ENCODE data around the gene ADM5. TPM values are rescaled to one million over a fixed set of nuclear protein-coding genes. Genes with fewer than 3 reads are reported as not detected.

ADM5 gene
- total RNA-seq, 1 donor from 2014 or later, result 3.2 TPM

GRCh38 chr19:49658566-49659442 lies 30.6 kb upstream of the ADM5 start:
- Mint-ChIP-seq H3K9me3 (ENCODE audit: unreplicated experiment) (peaks cover 6% of the 10 kb centered on the region), H3K4me1 (ENCODE audit: low read depth, unreplicated experiment) (peaks cover 12% of the 10 kb centered on the region), H3K27me3 (ENCODE audit: unreplicated experiment) (peaks cover 5% of the 10 kb centered on the region), H3K4me3 (ENCODE audit: unreplicated experiment) (no peak overlapping the region), H3K27ac (ENCODE audit: unreplicated experiment) (no peak overlapping the region), H3K36me3 (ENCODE audit: unreplicated experiment) (no peaks in the 10 kb centered on the region)
- no peak for DNase-seq
- no peak for TF ChIP-seq CTCF (IDR thresholded peaks at IDR 0.05; ENCODE audit: partially characterized antibody, unreplicated experiment)

GRCh38 chr19:49660338-49660961 lies 28.9 kb upstream of the ADM5 start:
- Mint-ChIP-seq H3K27me3 (ENCODE audit: unreplicated experiment) (peaks cover 8% of the 10 kb centered on the region), H3K27ac (ENCODE audit: unreplicated experiment) (no peak overlapping the region), H3K4me1 (ENCODE audit: low read depth, unreplicated experiment) (peaks cover 14% of the 10 kb centered on the region), H3K9me3 (ENCODE audit: unreplicated experiment) (peaks cover 8% of the 10 kb centered on the region), H3K4me3 (ENCODE audit: unreplicated experiment) (no peak overlapping the region), H3K36me3 (ENCODE audit: unreplicated experiment) (no peaks in the 10 kb centered on the region)
- DNase-seq, result no peak
- TF ChIP-seq CTCF (IDR thresholded peaks at IDR 0.05; ENCODE audit: partially characterized antibody, unreplicated experiment), result no peak

- Mint-ChIP-seq H3K36me3 (ENCODE audit: unreplicated experiment) (no peaks in the 10 kb centered on the region), H3K27me3 (ENCODE audit: unreplicated experiment) (peaks cover 6% of the 10 kb centered on the region), H3K27ac (ENCODE audit: unreplicated experiment) (no peak overlapping the region), H3K9me3 (ENCODE audit: unreplicated experiment) (peaks cover 8% of the 10 kb centered on the region), H3K4me1 (ENCODE audit: low read depth, unreplicated experiment) (peaks cover 7% of the 10 kb centered on the region), H3K4me3 (ENCODE audit: unreplicated experiment) (no peak overlapping the region)
- TF ChIP-seq CTCF (IDR thresholded peaks at IDR 0.05; ENCODE audit: partially characterized antibody, unreplicated experiment), result no peak
- no peak for DNase-seq
These were observed 27.4 kb upstream of the ADM5 start for GRCh38 chr19:49662011-49662410.

GRCh38 chr19:49663224-49663623 lies 26.2 kb upstream of the ADM5 start:
- Mint-ChIP-seq H3K4me3 (ENCODE audit: unreplicated experiment) (no peak overlapping the region), H3K9me3 (ENCODE audit: unreplicated experiment) (peaks cover 8% of the 10 kb centered on the region), H3K36me3 (ENCODE audit: unreplicated experiment) (no peaks in the 10 kb centered on the region), H3K27ac (ENCODE audit: unreplicated experiment) (no peak overlapping the region), H3K4me1 (ENCODE audit: low read depth, unreplicated experiment) (peaks cover 4% of the 10 kb centered on the region), H3K27me3 (ENCODE audit: unreplicated experiment) (peaks cover 3% of the 10 kb centered on the region)
- no peak for DNase-seq
- no peak for TF ChIP-seq CTCF (IDR thresholded peaks at IDR 0.05; ENCODE audit: partially characterized antibody, unreplicated experiment)
